GM13976 (cell line): ENCODE data around the gene TKT.

Experiments used
- DNase-seq: peaks from one replicate; pipeline ENCODE4 v3.0.0; 2012; ENCODE audit warnings: low spot score
- CTCF ChIP-seq: IDR thresholded peaks from 2 replicates; pipeline ENCODE4 v1.5.1; 2012; ENCODE audit warnings: borderline replicate concordance, mild to moderate bottlenecking; ENCODE audit not compliant: insufficient read depth; ENCODE audit errors: extremely low read depth, missing control alignments, control extremely low read depth
- in situ Hi-C: fragments of 300-500 bp; cut with MboI; formaldehyde crosslinking; loops from one replicate; pipeline ENCODE4 v1.12.0; 2022; ENCODE audit warnings: low sequenced_read_pairs, mixed read lengths, inconsistent platforms; ENCODE audit not compliant: unreplicated experiment

Gene TKT

DNA sequence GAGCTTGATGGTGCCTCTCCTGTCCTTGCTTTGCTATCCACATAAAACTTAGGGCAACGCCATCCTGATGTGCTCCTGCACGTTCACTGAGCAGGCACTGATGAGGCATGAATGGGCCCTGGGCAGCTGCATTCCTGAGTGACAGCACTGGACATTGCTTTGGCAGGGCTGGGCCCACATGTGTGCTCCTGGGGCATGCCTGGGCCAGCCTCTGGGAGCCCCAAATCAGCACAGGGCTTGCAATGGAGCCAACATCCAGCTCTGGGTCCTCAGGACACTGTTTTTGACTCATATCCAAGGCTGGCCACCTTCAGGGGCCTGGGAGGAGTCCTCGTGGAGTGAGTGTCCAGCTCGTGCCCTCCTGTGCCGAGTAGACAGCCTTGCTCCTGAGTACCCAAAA is 5.9 kb upstream of the TKT start:
- TF ChIP-seq CTCF, result no peak
- in situ Hi-C loops, result no loop called here
- no peak for DNase-seq

GRCh38 chr3:53260286-53260785 is 4.5 kb upstream of the TKT start:
- DNase-seq, result no peak
- in situ Hi-C loops, result no loop called here
- no peak for TF ChIP-seq CTCF

DNA sequence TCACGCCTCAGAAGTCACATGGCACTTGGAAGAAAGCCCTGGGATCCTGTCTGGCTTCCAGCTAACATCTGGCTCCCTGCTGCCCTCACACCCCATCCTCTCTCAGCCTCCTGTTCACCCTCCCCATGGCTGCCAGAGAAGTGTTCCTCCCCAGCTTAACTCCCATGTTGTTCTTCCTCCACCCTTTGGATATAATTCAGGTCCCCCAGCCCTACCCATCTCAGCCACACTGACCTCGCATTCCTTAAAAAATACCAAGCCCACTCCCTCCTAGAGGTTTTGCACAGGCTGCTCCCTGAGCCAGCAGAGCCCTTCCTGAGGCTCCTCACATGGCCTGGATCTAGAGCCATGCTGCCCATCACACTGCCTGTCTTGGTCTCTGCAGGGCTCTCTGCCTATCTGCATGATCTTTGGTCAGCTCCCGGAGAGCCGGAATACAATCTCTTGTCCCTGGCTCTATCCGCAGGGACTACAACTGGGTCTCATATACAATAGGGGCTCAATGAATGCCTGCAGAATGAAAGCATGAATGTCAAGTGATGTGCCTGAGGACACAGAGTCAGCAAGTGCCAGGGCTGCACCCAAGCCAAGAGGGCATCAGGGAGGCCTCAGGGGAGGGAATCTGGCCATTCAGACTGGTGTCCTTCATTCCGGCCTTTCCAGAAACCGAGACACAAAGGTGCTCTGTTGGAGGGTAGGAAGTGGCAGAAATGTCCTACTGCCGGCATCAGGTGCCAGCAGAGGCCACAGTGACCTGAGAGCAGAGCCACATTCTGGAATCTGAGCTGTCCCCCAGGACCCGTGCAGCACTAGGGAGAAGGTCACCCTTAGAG is 3.8 kb upstream of the TKT start:
- in situ Hi-C loops, result no loop called here
- no peak for DNase-seq

GRCh38 chr3:53258600-53259426 is 3.0 kb upstream of the TKT start:
- no peak for DNase-seq
- TF ChIP-seq CTCF, result no peak
- in situ Hi-C loops, result no loop called here

More for the DNA sequence above, 3.8 kb upstream of the TKT start:
- TF ChIP-seq CTCF, result no peak

GRCh38 chr3:53257465-53257864 is 1.6 kb upstream of the TKT start:
- TF ChIP-seq CTCF, result no peak
- in situ Hi-C loops, result no loop called here
- DNase-seq, result no peak

- no peak for TF ChIP-seq CTCF
- in situ Hi-C loops, result no loop called here
- no peak for DNase-seq
Observed at GRCh38 chr3:53256704-53257055, 858 bp upstream of the TKT start.
